NCI-H2227 (cell line): ENCODE results near the gene PCDHGA8.
"Not testable (repeated sequence)": the region's sequence is repeated elsewhere in the genome, so short reads cannot be mapped to it uniquely, and the experiment has no call there.

ENCODE experiments used
- DNase-seq: peaks from one replicate; lab custom pipeline; 2025; ENCODE audit not compliant: unreplicated experiment; lab: John Stamatoyannopoulos, UW

PCDHGA8 gene

GRCh38 chr5:141392429-141393198 lies at the start of gene PCDHGA8:
Gene PCDHGA8 (plus strand): TSS chr5:141392633. CDS start chr5:141392814, 181 bp downstream.
- DNase-seq = no peak

- DNase-seq = no peak
These were observed 49.7 kb upstream of the PCDHGA8 start for GRCh38 chr5:141342773-141343172.

GRCh38 chr5:141343242-141343952 lies 49.0 kb upstream of the PCDHGA8 start, which contains the start of gene PCDHGA3:
Gene PCDHGA3 (plus strand): TSS chr5:141343829. CDS start chr5:141344034, 205 bp downstream.
- DNase-seq = no peak

- DNase-seq = no peak
These were observed 48.4 kb upstream of the PCDHGA8 start for GRCh38 chr5:141343953-141344463.

- DNase-seq = no peak
These were observed 47.1 kb upstream of the PCDHGA8 start for GRCh38 chr5:141345327-141345726.

GRCh38 chr5:141346017-141346416 lies 46.4 kb upstream of the PCDHGA8 start:
- not testable (repeated sequence) for DNase-seq

GRCh38 chr5:141349917-141350619 lies 42.4 kb upstream of the PCDHGA8 start, which contains the start of gene PCDHGB1:
Gene PCDHGB1 (plus strand): TSS chr5:141350099. CDS start chr5:141350261, 162 bp downstream.
- peak; percentile 71 for DNase-seq

- no peak for DNase-seq
These were observed 40.8 kb upstream of the PCDHGA8 start for GRCh38 chr5:141351591-141351990.

GRCh38 chr5:141354900-141355469 lies 37.4 kb upstream of the PCDHGA8 start, which contains the start of gene PCDHGA4:
Gene PCDHGA4 (plus strand): TSS chr5:141355021. CDS start chr5:141355108, 87 bp downstream.
- no peak for DNase-seq

GRCh38 chr5:141355641-141356040 lies 36.8 kb upstream of the PCDHGA8 start:
- no peak for DNase-seq

- no peak for DNase-seq
These were observed 36.3 kb upstream of the PCDHGA8 start for GRCh38 chr5:141356133-141356532.

- no peak for DNase-seq
These were observed 35.5 kb upstream of the PCDHGA8 start for GRCh38 chr5:141356950-141357349.

- DNase-seq = peak; percentile 25
These were observed 32.5 kb upstream of the PCDHGA8 start, which contains the start of gene PCDHGB2 for GRCh38 chr5:141359790-141360426. Gene PCDHGB2 (plus strand): TSS chr5:141359994. CDS start chr5:141360136, 142 bp downstream.

- DNase-seq = no peak
These were observed 31.7 kb upstream of the PCDHGA8 start for GRCh38 chr5:141360685-141361084.

GRCh38 chr5:141362719-141363118 lies 29.7 kb upstream of the PCDHGA8 start:
- DNase-seq = no peak

GRCh38 chr5:141363952-141364660 lies 28.3 kb upstream of the PCDHGA8 start, which contains the start of gene PCDHGA5:
Gene PCDHGA5 (plus strand): TSS chr5:141364162. CDS start chr5:141364331, 169 bp downstream.
- no peak for DNase-seq

GRCh38 chr5:141366016-141366896 lies 26.2 kb upstream of the PCDHGA8 start:
- no peak for DNase-seq
